ENCODE data around the gene POLDIP2.

POLDIP2 gene

DNA sequence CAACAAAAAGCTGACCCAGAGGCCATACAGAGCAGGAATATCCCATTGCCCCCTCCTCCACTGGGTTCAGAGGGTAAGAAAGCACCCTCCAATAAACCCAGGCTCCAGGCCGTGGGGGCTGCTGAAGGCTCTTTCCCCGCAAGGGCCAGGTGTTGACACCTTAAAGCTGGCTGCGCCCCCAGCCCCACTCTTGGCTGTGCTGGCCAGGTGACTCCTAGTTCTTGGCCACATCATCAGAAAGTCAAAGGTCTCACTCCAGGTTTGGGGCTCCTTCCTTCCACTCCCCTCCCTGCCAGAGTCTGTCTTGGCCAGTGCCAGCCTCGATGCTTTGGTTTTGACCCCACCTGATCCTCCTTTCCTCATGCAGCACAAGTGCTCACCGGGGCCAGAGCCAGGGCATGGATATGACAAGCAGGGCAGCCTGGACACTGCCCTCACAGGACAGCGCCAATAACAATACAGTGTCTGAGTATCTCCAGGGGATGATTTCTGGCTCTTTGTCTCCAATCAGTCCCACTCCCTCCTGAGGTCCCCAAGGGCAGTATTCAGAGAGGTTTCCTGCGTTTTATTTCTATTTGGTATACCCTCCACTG is 40.5 kb upstream of the POLDIP2 start:
- H3K36me3 ChIP-seq (ENCODE audit: control insufficient read depth, insufficient read depth, low read length): peaks cover 8% of the 10 kb centered on the region; the same call in 1 of the 2 replicates
- H3K9me3 ChIP-seq (ENCODE audit: control insufficient read depth, insufficient read depth, low read depth, low read length): no peaks in the 10 kb centered on the region
- H3K4me3 ChIP-seq (ENCODE audit: low read depth, low read length): no peak overlapping the region
- H3K27ac ChIP-seq (ENCODE audit: low read depth, low read length): no peak overlapping the region
- H3K27me3 ChIP-seq (ENCODE audit: control insufficient read depth, insufficient read depth, low read length): peaks cover 24% of the 10 kb centered on the region
- peaks cover 32% of the 10 kb centered on the region for H3K4me1 ChIP-seq (ENCODE audit: control insufficient read depth, insufficient read depth, low read length)
- H3K9ac ChIP-seq (ENCODE audit: low read length): no peak overlapping the region

GRCh38 chr17:28397275-28397674 is 39.9 kb upstream of the POLDIP2 start:
- peaks cover 21% of the 10 kb centered on the region for H3K27me3 ChIP-seq (ENCODE audit: control insufficient read depth, insufficient read depth, low read length)
- peaks cover 8% of the 10 kb centered on the region; the same call in 1 of the 2 replicates for H3K36me3 ChIP-seq (ENCODE audit: control insufficient read depth, insufficient read depth, low read length)
- peaks cover 32% of the 10 kb centered on the region for H3K4me1 ChIP-seq (ENCODE audit: control insufficient read depth, insufficient read depth, low read length)
- no peaks in the 10 kb centered on the region for H3K9me3 ChIP-seq (ENCODE audit: control insufficient read depth, insufficient read depth, low read depth, low read length)
- H3K27ac ChIP-seq (ENCODE audit: low read depth, low read length): no peak overlapping the region
- no peak overlapping the region for H3K4me3 ChIP-seq (ENCODE audit: low read depth, low read length)
- H3K9ac ChIP-seq (ENCODE audit: low read length): no peak overlapping the region

DNA sequence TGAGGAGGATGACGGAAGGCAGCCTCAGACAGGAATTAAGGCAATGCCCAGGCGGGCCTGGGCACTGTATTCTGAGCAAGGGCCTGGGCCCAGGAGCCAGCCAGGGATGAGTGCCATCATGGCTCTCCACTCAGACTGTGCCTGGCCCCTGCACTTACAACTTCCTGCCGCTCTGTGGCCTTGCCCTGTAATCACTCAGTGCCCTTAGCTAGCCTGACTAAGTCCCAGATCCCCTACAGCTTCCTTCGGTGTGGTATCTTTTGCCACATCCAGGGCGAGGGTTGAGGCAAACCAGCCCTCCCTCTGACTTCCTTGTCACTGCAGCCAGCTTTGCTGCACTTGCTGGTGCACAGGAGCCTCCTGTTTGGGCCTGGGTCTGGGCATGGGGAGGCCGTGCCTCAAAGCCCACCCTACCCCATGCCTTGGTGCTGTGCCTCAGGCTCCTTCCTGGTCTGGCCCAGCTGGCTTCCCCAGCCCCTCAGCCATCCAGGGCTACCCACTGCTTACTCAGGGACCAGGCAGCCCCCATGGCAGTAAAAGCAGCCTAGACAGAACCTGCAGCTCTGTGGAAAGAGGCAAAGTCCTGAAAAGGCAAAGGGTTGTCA is 39.4 kb upstream of the POLDIP2 start:
- no peak overlapping the region for H3K27ac ChIP-seq (ENCODE audit: low read depth, low read length)
- peaks cover 8% of the 10 kb centered on the region; the same call in 1 of the 2 replicates for H3K36me3 ChIP-seq (ENCODE audit: control insufficient read depth, insufficient read depth, low read length)
- H3K27me3 ChIP-seq (ENCODE audit: control insufficient read depth, insufficient read depth, low read length): peaks cover 19% of the 10 kb centered on the region
- H3K4me3 ChIP-seq (ENCODE audit: low read depth, low read length): no peak overlapping the region
- no peaks in the 10 kb centered on the region for H3K9me3 ChIP-seq (ENCODE audit: control insufficient read depth, insufficient read depth, low read depth, low read length)
- no peak overlapping the region for H3K9ac ChIP-seq (ENCODE audit: low read length)
- peaks cover 26% of the 10 kb centered on the region for H3K4me1 ChIP-seq (ENCODE audit: control insufficient read depth, insufficient read depth, low read length)

GRCh38 chr17:28395968-28396367 is 38.6 kb upstream of the POLDIP2 start:
- H3K27ac ChIP-seq (ENCODE audit: low read depth, low read length): no peak overlapping the region
- H3K4me3 ChIP-seq (ENCODE audit: low read depth, low read length): no peak overlapping the region
- H3K4me1 ChIP-seq (ENCODE audit: control insufficient read depth, insufficient read depth, low read length): peaks cover 23% of the 10 kb centered on the region
- peaks cover 14% of the 10 kb centered on the region for H3K27me3 ChIP-seq (ENCODE audit: control insufficient read depth, insufficient read depth, low read length)
- H3K9ac ChIP-seq (ENCODE audit: low read length): no peak overlapping the region
- H3K36me3 ChIP-seq (ENCODE audit: control insufficient read depth, insufficient read depth, low read length): peaks cover 8% of the 10 kb centered on the region; the same call in 1 of the 2 replicates
- no peaks in the 10 kb centered on the region for H3K9me3 ChIP-seq (ENCODE audit: control insufficient read depth, insufficient read depth, low read depth, low read length)

DNA sequence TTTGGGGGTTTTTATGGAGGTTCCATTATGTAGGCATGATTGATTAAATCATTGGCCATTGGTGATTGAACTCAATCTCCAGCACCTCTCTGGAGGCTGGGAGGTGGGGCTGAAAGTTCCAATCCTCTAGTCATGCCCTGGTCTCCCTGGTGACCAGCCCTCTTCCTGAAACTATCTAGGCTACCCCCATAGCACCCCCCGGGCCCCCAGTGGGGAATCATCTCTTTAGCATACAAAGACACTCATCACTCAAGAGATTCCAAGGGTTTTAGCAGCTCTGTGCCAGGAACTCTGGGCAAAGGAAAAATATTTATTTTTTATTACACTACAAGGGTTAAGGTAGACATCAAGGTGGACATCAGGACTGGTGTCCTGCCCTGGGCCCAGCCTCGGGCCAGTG is 38.1 kb upstream of the POLDIP2 start:
- H3K4me3 ChIP-seq (ENCODE audit: low read depth, low read length): no peak overlapping the region
- no peak overlapping the region for H3K9ac ChIP-seq (ENCODE audit: low read length)
- H3K27me3 ChIP-seq (ENCODE audit: control insufficient read depth, insufficient read depth, low read length): peaks cover 9% of the 10 kb centered on the region
- H3K4me1 ChIP-seq (ENCODE audit: control insufficient read depth, insufficient read depth, low read length): peaks cover 23% of the 10 kb centered on the region
- H3K36me3 ChIP-seq (ENCODE audit: control insufficient read depth, insufficient read depth, low read length): peaks cover 8% of the 10 kb centered on the region; the same call in 1 of the 2 replicates
- H3K27ac ChIP-seq (ENCODE audit: low read depth, low read length): no peak overlapping the region; the same call in 1 of the 2 replicates
- no peaks in the 10 kb centered on the region for H3K9me3 ChIP-seq (ENCODE audit: control insufficient read depth, insufficient read depth, low read depth, low read length)

GRCh38 chr17:28394337-28395116 is 37.2 kb upstream of the POLDIP2 start:
- no peak overlapping the region; the same call in 1 of the 2 replicates for H3K27ac ChIP-seq (ENCODE audit: low read depth, low read length)
- H3K9me3 ChIP-seq (ENCODE audit: control insufficient read depth, insufficient read depth, low read depth, low read length): no peaks in the 10 kb centered on the region
- peaks cover 23% of the 10 kb centered on the region for H3K4me1 ChIP-seq (ENCODE audit: control insufficient read depth, insufficient read depth, low read length)
- H3K9ac ChIP-seq (ENCODE audit: low read length): no peak overlapping the region
- H3K36me3 ChIP-seq (ENCODE audit: control insufficient read depth, insufficient read depth, low read length): peaks cover 8% of the 10 kb centered on the region; the same call in 1 of the 2 replicates
- H3K27me3 ChIP-seq (ENCODE audit: control insufficient read depth, insufficient read depth, low read length): peaks cover 6% of the 10 kb centered on the region
- no peak overlapping the region for H3K4me3 ChIP-seq (ENCODE audit: low read depth, low read length)

GRCh38 chr17:28392491-28392890 is 35.2 kb upstream of the POLDIP2 start:
- Histone ChIP-seq H3K9ac (ENCODE audit: low read length) (no peak overlapping the region), H3K27me3 (ENCODE audit: control insufficient read depth, insufficient read depth, low read length) (no peaks in the 10 kb centered on the region; the same call in 1 of the 2 replicates), H3K36me3 (ENCODE audit: control insufficient read depth, insufficient read depth, low read length) (no peaks in the 10 kb centered on the region; the same call in 1 of the 2 replicates), H3K4me1 (ENCODE audit: control insufficient read depth, insufficient read depth, low read length) (peaks cover 23% of the 10 kb centered on the region), H3K27ac (ENCODE audit: low read depth, low read length) (no peak overlapping the region), H3K9me3 (ENCODE audit: control insufficient read depth, insufficient read depth, low read depth, low read length) (no peaks in the 10 kb centered on the region), H3K4me3 (ENCODE audit: low read depth, low read length) (no peak overlapping the region)

- Histone ChIP-seq H3K9me3 (ENCODE audit: control insufficient read depth, insufficient read depth, low read depth, low read length) (no peaks in the 10 kb centered on the region), H3K4me3 (ENCODE audit: low read depth, low read length) (no peak overlapping the region), H3K27ac (ENCODE audit: low read depth, low read length) (no peak overlapping the region), H3K4me1 (ENCODE audit: control insufficient read depth, insufficient read depth, low read length) (peaks cover 16% of the 10 kb centered on the region), H3K27me3 (ENCODE audit: control insufficient read depth, insufficient read depth, low read length) (peaks cover 5% of the 10 kb centered on the region), H3K9ac (ENCODE audit: low read length) (no peak overlapping the region), H3K36me3 (ENCODE audit: control insufficient read depth, insufficient read depth, low read length) (no peaks in the 10 kb centered on the region; the same call in 1 of the 2 replicates)
These were observed 34.1 kb upstream of the POLDIP2 start for GRCh38 chr17:28391401-28391800.

DNA sequence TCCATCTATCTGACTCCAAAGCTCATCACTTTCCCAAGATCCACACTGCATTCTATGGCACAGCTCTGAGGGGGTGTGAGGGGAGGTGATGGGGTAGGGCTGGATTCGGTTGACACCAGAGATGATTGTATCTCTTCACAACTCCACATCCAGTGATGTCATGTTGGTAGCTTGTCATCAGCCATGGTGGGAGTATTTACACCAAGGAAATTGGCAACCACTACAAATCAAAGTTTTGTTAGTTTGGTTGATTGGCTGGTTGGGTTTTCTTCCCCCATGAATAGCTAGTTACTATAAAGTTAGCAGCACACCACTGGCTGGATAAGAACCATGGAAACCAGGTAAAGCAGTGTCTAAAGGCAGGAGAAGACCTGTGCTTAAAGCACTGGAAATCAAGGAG is 33.7 kb upstream of the POLDIP2 start:
- Histone ChIP-seq H3K27me3 (ENCODE audit: control insufficient read depth, insufficient read depth, low read length) (peaks cover 10% of the 10 kb centered on the region), H3K4me1 (ENCODE audit: control insufficient read depth, insufficient read depth, low read length) (peaks cover 12% of the 10 kb centered on the region), H3K9ac (ENCODE audit: low read length) (no peak overlapping the region), H3K9me3 (ENCODE audit: control insufficient read depth, insufficient read depth, low read depth, low read length) (no peaks in the 10 kb centered on the region), H3K4me3 (ENCODE audit: low read depth, low read length) (no peak overlapping the region), H3K36me3 (ENCODE audit: control insufficient read depth, insufficient read depth, low read length) (no peaks in the 10 kb centered on the region; the same call in 1 of the 2 replicates), H3K27ac (ENCODE audit: low read depth, low read length) (no peak overlapping the region)

DNA sequence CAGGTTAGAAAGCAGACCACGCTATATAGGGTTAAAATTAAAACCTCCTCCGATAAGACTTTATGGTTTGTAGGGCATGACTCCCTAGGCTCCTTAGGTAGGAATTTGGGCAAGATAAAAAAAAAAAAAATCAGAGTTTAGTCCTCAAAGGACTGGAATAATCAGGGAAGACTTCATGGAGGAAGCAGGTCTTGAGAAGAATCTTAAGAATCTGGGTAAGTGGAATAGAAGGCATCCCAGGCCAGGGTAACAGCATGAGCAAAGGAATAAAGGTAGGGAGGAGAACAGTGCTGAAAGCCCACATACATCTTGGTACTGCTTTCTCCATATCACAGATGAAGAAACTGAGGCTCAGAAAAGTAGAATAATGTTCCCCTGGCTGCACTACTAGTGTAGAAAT is 33.2 kb upstream of the POLDIP2 start:
- Histone ChIP-seq H3K9ac (ENCODE audit: low read length) (no peak overlapping the region), H3K4me1 (ENCODE audit: control insufficient read depth, insufficient read depth, low read length) (peaks cover 8% of the 10 kb centered on the region), H3K36me3 (ENCODE audit: control insufficient read depth, insufficient read depth, low read length) (no peaks in the 10 kb centered on the region; the same call in 1 of the 2 replicates)

DNA sequence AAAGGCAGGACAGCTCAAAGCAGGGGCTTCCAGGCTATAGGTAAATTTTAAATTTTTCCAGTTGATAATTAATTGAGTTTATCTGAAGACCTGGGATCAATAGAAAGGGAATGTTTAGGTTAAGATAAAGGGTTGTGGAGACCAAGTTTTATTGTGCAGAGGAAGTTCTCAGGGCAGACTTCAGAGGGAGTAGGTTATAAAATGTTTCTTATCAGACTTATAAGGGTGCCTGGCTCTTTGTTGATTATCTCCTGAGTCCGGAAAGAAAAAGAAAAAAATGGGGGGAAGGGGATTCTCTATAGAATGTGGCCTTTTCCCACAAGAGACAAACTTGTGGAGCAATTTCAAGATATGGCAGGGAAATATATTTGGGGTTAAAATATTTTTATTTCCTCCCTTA is 32.8 kb upstream of the POLDIP2 start:
- Histone ChIP-seq H3K9ac (ENCODE audit: low read length) (no peak overlapping the region), H3K4me3 (ENCODE audit: low read depth, low read length) (no peak overlapping the region), H3K27me3 (ENCODE audit: control insufficient read depth, insufficient read depth, low read length) (peaks cover 18% of the 10 kb centered on the region), H3K36me3 (ENCODE audit: control insufficient read depth, insufficient read depth, low read length) (no peaks in the 10 kb centered on the region; the same call in 1 of the 2 replicates), H3K4me1 (ENCODE audit: control insufficient read depth, insufficient read depth, low read length) (peaks cover 9% of the 10 kb centered on the region), H3K27ac (ENCODE audit: low read depth, low read length) (no peak overlapping the region), H3K9me3 (ENCODE audit: control insufficient read depth, insufficient read depth, low read depth, low read length) (no peaks in the 10 kb centered on the region)

More for the DNA sequence above, 33.2 kb upstream of the POLDIP2 start:
- Histone ChIP-seq H3K9me3 (ENCODE audit: control insufficient read depth, insufficient read depth, low read depth, low read length) (no peaks in the 10 kb centered on the region), H3K27ac (ENCODE audit: low read depth, low read length) (no peak overlapping the region), H3K4me3 (ENCODE audit: low read depth, low read length) (no peak overlapping the region), H3K27me3 (ENCODE audit: control insufficient read depth, insufficient read depth, low read length) (peaks cover 14% of the 10 kb centered on the region)
